ENCODE data around the gene ATP5F1B. TPM values are rescaled to one million over a fixed set of nuclear protein-coding genes. Genes with fewer than 3 reads are reported as not detected.

Gene ATP5F1B
- total and polyA plus RNA-seq, 9 of the 15 experiments (the other 6 are each of a cell fraction or from before 2014, with no cell fraction given): 908 to 3,125 (median 1,482) TPM

DNA sequence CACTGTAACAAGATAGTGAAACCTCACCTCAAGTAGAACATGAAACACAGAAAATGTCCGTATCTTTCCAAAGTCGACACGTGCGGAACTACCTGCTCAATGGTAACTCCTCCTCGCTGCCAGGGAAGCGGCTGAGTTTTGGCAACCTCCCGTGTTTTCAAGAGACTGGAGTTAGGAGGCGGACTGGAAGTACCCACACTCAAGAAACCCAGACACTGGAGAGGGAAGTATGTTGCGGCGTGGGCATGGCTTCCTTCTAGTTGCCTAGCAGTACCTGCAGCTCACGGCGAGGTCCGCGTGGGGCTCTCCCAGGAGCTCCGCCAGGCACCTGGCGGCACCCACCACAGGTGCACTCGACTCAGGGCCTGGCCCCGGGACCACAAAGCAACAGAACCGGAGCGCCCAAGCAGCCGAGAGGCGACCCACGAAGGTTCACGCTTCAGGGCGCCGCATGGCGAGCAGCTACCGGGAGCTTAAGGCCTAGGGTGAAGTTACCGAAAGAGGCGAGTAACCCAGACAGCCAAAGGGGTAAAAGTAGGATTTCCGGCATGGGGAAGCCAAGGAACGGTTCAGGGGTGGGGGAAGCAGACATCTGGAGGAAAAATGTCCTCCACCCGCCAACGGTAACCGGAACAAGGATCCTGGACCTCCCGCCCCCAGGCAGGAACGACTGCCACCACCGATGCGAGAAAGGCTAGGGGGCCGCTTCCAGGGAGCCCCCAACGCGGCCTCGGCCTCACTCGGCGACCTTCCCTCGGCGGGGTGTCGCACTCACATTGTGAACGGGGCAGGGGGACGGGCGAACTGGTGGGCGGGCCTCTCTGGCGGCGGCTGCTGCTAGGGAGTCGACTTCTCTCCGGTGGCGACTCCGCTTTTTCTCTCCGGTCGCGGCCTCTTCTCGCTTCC lies 41.7 kb upstream of the ATP5F1B start (continued):
- TF ChIP-seq, protein P1, sequence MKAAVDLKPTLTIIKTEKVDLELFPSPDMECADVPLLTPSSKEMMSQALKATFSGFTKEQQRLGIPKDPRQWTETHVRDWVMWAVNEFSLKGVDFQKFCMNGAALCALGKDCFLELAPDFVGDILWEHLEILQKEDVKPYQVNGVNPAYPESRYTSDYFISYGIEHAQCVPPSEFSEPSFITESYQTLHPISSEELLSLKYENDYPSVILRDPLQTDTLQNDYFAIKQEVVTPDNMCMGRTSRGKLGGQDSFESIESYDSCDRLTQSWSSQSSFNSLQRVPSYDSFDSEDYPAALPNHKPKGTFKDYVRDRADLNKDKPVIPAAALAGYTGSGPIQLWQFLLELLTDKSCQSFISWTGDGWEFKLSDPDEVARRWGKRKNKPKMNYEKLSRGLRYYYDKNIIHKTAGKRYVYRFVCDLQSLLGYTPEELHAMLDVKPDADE (conservative IDR thresholded peaks at IDR 0.05; ENCODE audit: control insufficient read depth, low read depth, low read length): 0 out of 2 replicates have a peak, but pooled peaks have one; percentile 23
- TF ChIP-seq STAT5B (CRISPR knock-in tag; IDR thresholded peaks at IDR 0.05) (no peak), EWSR1 (IDR thresholded peaks at IDR 0.05; ENCODE audit: borderline replicate concordance, low read depth, partially characterized antibody) (no peak), TCF3 (CRISPR knock-in tag; IDR thresholded peaks at IDR 0.05) (no peak), U2AF2 (optimal IDR thresholded peaks at IDR 0.05; ENCODE audit: low read depth, low read length) (no peak), BRD4 (IDR thresholded peaks at IDR 0.05) (no peak; the same call in 1 of the 2 replicates), ZNF668 (CRISPR knock-in tag; IDR thresholded peaks at IDR 0.05) (no peak), SNRNP70 (optimal IDR thresholded peaks at IDR 0.05; ENCODE audit: low read depth, low read length) (no peak), JUNB (CRISPR knock-in tag; conservative IDR thresholded peaks at IDR 0.05) (no peak), SREBF1 (IDR thresholded peaks at IDR 0.05; ENCODE audit: borderline replicate concordance, low read depth, low read length) (no peak), TOE1 (IDR thresholded peaks at IDR 0.05; ENCODE audit: borderline replicate concordance) (no peak; the same call in 1 of the 2 replicates), TOE1 (CRISPR knock-in tag; IDR thresholded peaks at IDR 0.05; ENCODE audit: borderline replicate concordance, low read depth) (no peak), ZNF175 (CRISPR knock-in tag; IDR thresholded peaks at IDR 0.05; ENCODE audit: low read depth) (no peak), NCOA1 (IDR thresholded peaks at IDR 0.05; ENCODE audit: low read depth) (no peak), ZNF232 (CRISPR knock-in tag; IDR thresholded peaks at IDR 0.05) (no peak), ZC3H8 (IDR thresholded peaks at IDR 0.05) (no peak), TAF15 (IDR thresholded peaks at IDR 0.05; ENCODE audit: low read depth, low read length) (no peak), FUS (optimal IDR thresholded peaks at IDR 0.05; ENCODE audit: low read depth, low read length) (no peak), ATF1 (CRISPR knock-in tag; IDR thresholded peaks at IDR 0.05) (no peak), ATF1 (tag; IDR thresholded peaks at IDR 0.05) (no peak), ZNF717 (CRISPR knock-in tag; IDR thresholded peaks at IDR 0.05) (no peak)
- TF ChIP-seq, protein P2, sequence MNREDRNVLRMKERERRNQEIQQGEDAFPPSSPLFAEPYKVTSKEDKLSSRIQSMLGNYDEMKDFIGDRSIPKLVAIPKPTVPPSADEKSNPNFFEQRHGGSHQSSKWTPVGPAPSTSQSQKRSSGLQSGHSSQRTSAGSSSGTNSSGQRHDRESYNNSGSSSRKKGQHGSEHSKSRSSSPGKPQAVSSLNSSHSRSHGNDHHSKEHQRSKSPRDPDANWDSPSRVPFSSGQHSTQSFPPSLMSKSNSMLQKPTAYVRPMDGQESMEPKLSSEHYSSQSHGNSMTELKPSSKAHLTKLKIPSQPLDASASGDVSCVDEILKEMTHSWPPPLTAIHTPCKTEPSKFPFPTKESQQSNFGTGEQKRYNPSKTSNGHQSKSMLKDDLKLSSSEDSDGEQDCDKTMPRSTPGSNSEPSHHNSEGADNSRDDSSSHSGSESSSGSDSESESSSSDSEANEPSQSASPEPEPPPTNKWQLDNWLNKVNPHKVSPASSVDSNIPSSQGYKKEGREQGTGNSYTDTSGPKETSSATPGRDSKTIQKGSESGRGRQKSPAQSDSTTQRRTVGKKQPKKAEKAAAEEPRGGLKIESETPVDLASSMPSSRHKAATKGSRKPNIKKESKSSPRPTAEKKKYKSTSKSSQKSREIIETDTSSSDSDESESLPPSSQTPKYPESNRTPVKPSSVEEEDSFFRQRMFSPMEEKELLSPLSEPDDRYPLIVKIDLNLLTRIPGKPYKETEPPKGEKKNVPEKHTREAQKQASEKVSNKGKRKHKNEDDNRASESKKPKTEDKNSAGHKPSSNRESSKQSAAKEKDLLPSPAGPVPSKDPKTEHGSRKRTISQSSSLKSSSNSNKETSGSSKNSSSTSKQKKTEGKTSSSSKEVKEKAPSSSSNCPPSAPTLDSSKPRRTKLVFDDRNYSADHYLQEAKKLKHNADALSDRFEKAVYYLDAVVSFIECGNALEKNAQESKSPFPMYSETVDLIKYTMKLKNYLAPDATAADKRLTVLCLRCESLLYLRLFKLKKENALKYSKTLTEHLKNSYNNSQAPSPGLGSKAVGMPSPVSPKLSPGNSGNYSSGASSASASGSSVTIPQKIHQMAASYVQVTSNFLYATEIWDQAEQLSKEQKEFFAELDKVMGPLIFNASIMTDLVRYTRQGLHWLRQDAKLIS (CRISPR knock-in tag; IDR thresholded peaks at IDR 0.05): no peak
- TF ChIP-seq, protein P3, sequence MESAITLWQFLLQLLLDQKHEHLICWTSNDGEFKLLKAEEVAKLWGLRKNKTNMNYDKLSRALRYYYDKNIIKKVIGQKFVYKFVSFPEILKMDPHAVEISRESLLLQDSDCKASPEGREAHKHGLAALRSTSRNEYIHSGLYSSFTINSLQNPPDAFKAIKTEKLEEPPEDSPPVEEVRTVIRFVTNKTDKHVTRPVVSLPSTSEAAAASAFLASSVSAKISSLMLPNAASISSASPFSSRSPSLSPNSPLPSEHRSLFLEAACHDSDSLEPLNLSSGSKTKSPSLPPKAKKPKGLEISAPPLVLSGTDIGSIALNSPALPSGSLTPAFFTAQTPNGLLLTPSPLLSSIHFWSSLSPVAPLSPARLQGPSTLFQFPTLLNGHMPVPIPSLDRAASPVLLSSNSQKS (CRISPR knock-in tag; IDR thresholded peaks at IDR 0.05): no peak
